Lung (tissue), 12 donors: Measurements from ENCODE around the gene RASSF5. TPM values are rescaled to one million over a fixed set of nuclear protein-coding genes. Genes with fewer than 3 reads are reported as not detected.

Experiments
- ATAC-seq: fragments of 200-7000 bp; cut with Tn5 transposase; one replicate; pipeline ENCODE4 v1.9.1; 2020; ENCODE audit warnings: moderate number of reproducible peaks; ENCODE audit not compliant: insufficient read depth, low FRiP score
- DNase-seq, 3 donors: peaks; one replicate each; pipeline ENCODE4 v3.0.0-alpha.2; 2013 to 2017
- H3K27ac ChIP-seq, 2 donors: one replicate each; pipeline ENCODE4 v1.5.1; 2013; ENCODE audit warnings: mild to moderate bottlenecking in 2 of 2, moderate library complexity in 2 of 2, control low read depth in 1 of 2, inconsistent platforms in 1 of 2, low read depth in 1 of 2, low read length in 1 of 2
- H3K27me3 ChIP-seq, 3 donors: one replicate each; pipeline ENCODE4 v1.5.1; 2013; ENCODE audit warnings: low read length in 2 of 3; ENCODE audit not compliant: control insufficient read depth in 3 of 3, insufficient read depth in 3 of 3
- H3K36me3 ChIP-seq, 4 donors: one replicate each; pipeline ENCODE4 v1.5.1; 2013; ENCODE audit warnings: low read length in 4 of 4, mild to moderate bottlenecking in 1 of 4, moderate library complexity in 1 of 4; ENCODE audit not compliant: control insufficient read depth in 4 of 4, insufficient read depth in 4 of 4
- H3K4me1 ChIP-seq, 5 donors: one replicate each; pipeline ENCODE4 v1.5.1; 2013; ENCODE audit warnings: low read length in 5 of 5, mild to moderate bottlenecking in 2 of 5, moderate library complexity in 1 of 5; ENCODE audit not compliant: control insufficient read depth in 5 of 5, insufficient read depth in 5 of 5
- H3K4me3 ChIP-seq: one replicate; pipeline ENCODE4 v1.5.1; 2013; ENCODE audit warnings: mild to moderate bottlenecking, control low read depth, moderate library complexity
- H3K9ac ChIP-seq, 2 donors: one replicate each; pipeline ENCODE4 v1.5.1; 2013; ENCODE audit warnings: low read length in 2 of 2, control low read depth in 1 of 2; ENCODE audit not compliant: insufficient read depth in 1 of 2
- H3K9me3 ChIP-seq, 4 donors: one replicate each; pipeline ENCODE4 v1.5.1; 2013; ENCODE audit warnings: low read length in 3 of 4, mild to moderate bottlenecking in 1 of 4, moderate library complexity in 1 of 4; ENCODE audit not compliant: control insufficient read depth in 4 of 4, insufficient read depth in 3 of 4
- CTCF ChIP-seq: IDR thresholded peaks from 2 replicates; pipeline ENCODE4 v1.5.1; 2012; ENCODE audit warnings: mild to moderate bottlenecking; ENCODE audit errors: control extremely low read depth, extremely low read depth
- WGBS, 2 donors: extraction: QIAGEN DNeasy Blood & Tissue Kit; methylation state at CpG; one replicate each; pipeline ENCODE4 v1.1.7; 2013; 5-methylcytosine and 5-hydroxymethylcytosine counted together
- polyA plus RNA-seq, 2 donors: library from polyadenylated mRNA; stranded (reverse); fragments of 200-250 nt; gene quantifications; one replicate each; pipeline ENCODE4 v1.2.1, GENCODE V29; 2013
- total RNA-seq, 2 donors: library from RNA; depleted of rRNA in 1 of 2; stranded (reverse); fragments of >200 nt in 1 of 2; gene quantifications; one replicate each; pipeline ENCODE4 v1.2.1, GENCODE V29; 2014 to 2021
- donor health status: control.
- donor health status: control.
- donor health status: Bipolar disorder and iron deficiency.
- donor health status: healthy.
- donor health status: DM: yes; HTN: yes; CAD: no.

Gene RASSF5
- total and polyA plus RNA-seq, 4 donors = 10.3 to 38.2 (median 30.7) TPM

GRCh38 chr1:206512851-206513180 is 5.5 kb downstream of the RASSF5 start:
- Histone ChIP-seq H3K9ac (no peak overlapping the region), H3K36me3 (no peaks in the 10 kb centered on the region), H3K9me3 (no peaks in the 10 kb centered on the region), H3K4me1 (peaks cover 0 to 36% (median 14%) of the 10 kb centered on the region in 5 donors), H3K4me3 (no peak overlapping the region), H3K27ac (peak overlapping the region in 1 of 2 donors; percentile 85), H3K27me3 (peaks cover 0 to 7% (median 0%) of the 10 kb centered on the region in 3 donors)
- TF ChIP-seq CTCF = no peak
- WGBS, 2 donors = 85 to 94% methylated on average over 4 of the region's 4 CpGs
- ATAC-seq (no peak), DNase-seq (no peak)

- ATAC-seq = peak; percentile 63
- no peak for TF ChIP-seq CTCF
- H3K9me3 ChIP-seq = no peaks in the 10 kb centered on the region
- WGBS, 2 donors = 62 to 86% methylated on average over 11 of the region's 11 CpGs
- DNase-seq = peak; percentile 67 to 87 (median 80)
- H3K4me3 ChIP-seq = no peak overlapping the region
- peak overlapping the region in 1 of 2 donors; percentile 85 for H3K27ac ChIP-seq
- no peak overlapping the region for H3K9ac ChIP-seq
- peaks cover 0 to under 1% (median 0%) of the 10 kb centered on the region in 3 donors for H3K27me3 ChIP-seq
- H3K4me1 ChIP-seq = peaks cover 0 to 33% (median 14%) of the 10 kb centered on the region in 5 donors
- no peaks in the 10 kb centered on the region for H3K36me3 ChIP-seq
These were observed 6.2 kb downstream of the RASSF5 start for GRCh38 chr1:206513312-206514111.

- H3K36me3 ChIP-seq = no peaks in the 10 kb centered on the region
- no peak overlapping the region for H3K27ac ChIP-seq
- no peak overlapping the region for H3K9ac ChIP-seq
- no peak overlapping the region for H3K4me3 ChIP-seq
- peaks cover 0 to 32% (median 12%) of the 10 kb centered on the region in 5 donors for H3K4me1 ChIP-seq
- H3K9me3 ChIP-seq = no peaks in the 10 kb centered on the region
- TF ChIP-seq CTCF = no peak
- H3K27me3 ChIP-seq = no peaks in the 10 kb centered on the region
- WGBS, 2 donors = 45 to 68% methylated on average over 5 of the region's 5 CpGs
- DNase-seq (no peak), ATAC-seq (no peak)
These were observed 7.6 kb downstream of the RASSF5 start for GRCh38 chr1:206514813-206515387.
